T47D (cell line): Measurements from ENCODE around the gene CLEC4M.

Experiments used
- DNase-seq, 2 experiments: peaks; one replicate each; pipeline versions ENCODE4 v3.0.0 to v3.0.0-alpha.2; 2011 to 2012; ENCODE audit warnings: low read depth in 1 of 2, low spot score in 1 of 2
- JUND ChIP-seq: IDR thresholded peaks from 2 replicates; pipeline ENCODE4 v1.6.1; 2012; ENCODE audit warnings: low read depth
- in situ Hi-C: cut with HindIII; loops from 2 replicates; pipeline ENCODE4 v1.10.0; 2016; ENCODE audit warnings: low sequenced_read_pairs, low pct_unique_long_range_greater_than_20kb

The CLEC4M gene

DNA sequence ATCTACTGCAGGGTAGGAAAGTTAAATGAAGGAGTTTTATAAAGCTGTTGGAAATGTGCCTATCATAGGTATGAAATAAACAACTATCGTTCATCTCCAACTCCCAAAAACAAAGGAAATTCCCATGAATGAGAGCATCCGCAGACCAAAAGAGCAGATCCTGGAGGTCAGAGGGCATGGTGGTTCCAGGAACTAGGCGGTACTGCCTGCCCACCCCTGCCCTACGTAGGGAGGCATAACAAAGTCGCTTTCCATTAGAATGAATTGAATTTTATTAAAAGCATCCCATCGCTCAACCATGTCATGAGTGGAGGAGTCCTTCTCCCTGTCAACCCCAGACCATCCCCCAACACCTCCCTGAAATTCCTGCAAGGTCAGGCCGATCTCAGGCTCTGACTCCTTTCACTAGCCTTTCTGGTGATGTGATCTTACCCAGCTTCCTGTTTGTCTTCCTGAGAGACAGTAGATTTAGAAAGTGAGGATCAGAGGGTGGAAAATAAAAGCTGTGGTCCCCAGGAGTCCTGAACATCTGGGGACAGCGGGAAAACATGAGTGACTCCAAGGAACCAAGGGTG lies at the start of gene CLEC4M:
Gene CLEC4M, plus strand, starts transcription at position 525 of the 575 bp plus-strand sequence. Its CDS starts 24 bp downstream, at position 549.
- in situ Hi-C loops = no loop called here
- no peak for DNase-seq
- no peak for TF ChIP-seq JUND

DNA sequence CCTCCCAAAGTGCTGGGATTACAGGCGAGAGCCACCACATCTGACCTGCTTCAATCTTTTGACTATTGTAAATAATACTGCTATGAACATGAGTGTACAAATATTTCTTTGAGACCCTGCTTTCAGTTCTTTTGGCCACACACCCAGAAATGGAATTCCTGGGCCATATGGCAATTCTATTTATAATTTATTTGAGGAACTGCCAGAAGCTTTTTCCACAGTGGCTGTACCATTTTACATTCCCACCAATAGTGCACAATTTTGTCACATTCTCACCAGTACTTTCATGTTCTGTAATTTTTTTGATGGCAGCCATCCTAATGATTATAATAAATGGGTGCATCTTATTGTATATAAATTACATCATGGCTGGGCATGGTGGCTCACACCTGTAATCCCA lies 47.4 kb upstream of the CLEC4M start:
- no peak for DNase-seq
- no peak for TF ChIP-seq JUND
- in situ Hi-C loops = no loop called here

DNA sequence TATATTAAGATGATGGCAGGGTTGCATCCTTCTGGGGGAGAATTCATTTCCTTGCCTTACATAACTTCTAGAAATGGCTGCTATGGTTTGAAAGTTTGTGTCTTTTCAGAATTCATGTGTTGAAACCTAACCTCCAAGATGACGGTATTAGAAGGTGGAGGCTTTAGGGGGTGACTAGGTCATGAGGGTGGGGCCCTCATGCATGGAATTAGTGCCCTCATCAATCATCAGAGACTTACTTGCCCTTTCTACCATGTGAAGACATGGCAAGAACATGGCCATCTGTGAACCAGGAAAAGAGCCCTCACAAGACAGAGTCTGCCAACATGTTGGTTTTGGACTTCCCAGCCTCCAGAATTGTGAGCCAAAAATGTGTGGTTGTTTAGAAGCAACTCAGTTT lies 46.3 kb upstream of the CLEC4M start:
- no peak for DNase-seq
- in situ Hi-C loops = no loop called here
- no peak for TF ChIP-seq JUND

GRCh38 chr19:7718668-7719067 lies 44.4 kb upstream of the CLEC4M start:
- DNase-seq = no peak
- TF ChIP-seq JUND = no peak
- in situ Hi-C loops = no loop called here

DNA sequence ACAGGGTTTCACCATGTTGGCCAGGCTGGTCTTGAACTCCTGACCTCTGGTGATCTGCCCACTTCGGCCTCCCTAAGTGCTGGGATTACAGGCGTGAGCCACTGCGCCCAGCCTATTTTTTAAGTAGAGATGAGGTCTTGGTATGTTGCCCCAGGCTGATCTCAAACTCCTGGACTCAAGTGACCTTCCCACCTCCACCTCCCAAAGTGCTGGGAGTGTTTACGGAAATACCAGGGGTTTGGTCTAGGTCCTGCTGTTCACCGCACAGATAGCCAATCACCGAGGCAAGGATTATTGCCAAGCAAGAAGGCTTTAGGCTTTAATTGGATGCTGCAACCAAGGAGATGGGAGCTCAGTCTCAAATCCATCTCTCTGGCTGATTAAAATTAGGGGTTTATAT lies 42.7 kb upstream of the CLEC4M start:
- no peak for TF ChIP-seq JUND
- no peak for DNase-seq
- in situ Hi-C loops = no loop called here

DNA sequence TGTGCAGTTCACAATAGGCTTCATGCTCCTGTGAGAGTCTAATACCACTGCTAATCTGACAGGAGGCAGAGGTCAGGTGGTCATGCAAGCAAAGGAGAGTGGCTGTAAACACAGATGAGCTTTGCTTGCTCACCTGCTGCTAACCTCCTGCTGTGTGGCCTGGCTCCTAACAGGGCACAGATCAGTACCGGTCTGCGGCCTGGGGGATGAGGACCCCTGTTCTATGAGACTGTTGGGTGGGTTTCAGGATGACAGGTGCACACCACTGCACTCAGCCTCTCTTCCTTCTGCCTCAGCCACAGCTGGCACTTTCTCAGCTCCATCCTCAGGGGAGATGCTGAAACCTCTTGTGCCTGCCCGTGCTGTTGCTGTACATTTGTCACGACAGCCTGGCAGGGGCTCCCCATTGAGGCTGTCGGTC lies 40.8 kb upstream of the CLEC4M start:
- DNase-seq = no peak
- in situ Hi-C loops = no loop called here
- TF ChIP-seq JUND = no peak

- in situ Hi-C loops = no loop called here
- TF ChIP-seq JUND = no peak
- no peak for DNase-seq
These were observed 37.3 kb upstream of the CLEC4M start for GRCh38 chr19:7725791-7726190.

- TF ChIP-seq JUND = no peak
- no peak for DNase-seq
- in situ Hi-C loops = no loop called here
These were observed 33.8 kb upstream of the CLEC4M start for GRCh38 chr19:7729211-7729610.

DNA sequence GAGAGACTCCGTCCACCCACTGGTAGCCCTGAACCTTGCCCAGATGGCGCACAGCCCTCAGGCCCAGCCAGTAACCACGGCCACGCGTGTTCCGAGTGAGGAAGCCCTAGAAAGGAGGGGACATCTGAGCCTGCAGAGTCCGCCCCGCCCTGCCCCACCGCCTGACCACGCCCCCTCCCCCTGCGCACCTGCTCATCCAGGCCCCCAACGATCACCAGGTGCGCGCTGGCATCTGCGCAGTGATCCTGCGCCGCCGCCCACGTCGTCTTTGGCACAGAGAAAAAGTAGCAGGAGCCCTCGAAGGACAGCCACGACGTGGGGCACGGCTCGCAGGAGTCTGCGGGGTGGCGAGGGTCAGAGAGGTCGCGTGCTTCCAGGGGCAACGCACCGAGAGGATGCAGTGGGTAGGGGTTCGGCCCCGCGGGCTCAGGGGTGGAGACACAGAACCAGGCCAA lies 33.2 kb upstream of the CLEC4M start:
- no peak for DNase-seq
- in situ Hi-C loops = no loop called here
- no peak for TF ChIP-seq JUND

DNA sequence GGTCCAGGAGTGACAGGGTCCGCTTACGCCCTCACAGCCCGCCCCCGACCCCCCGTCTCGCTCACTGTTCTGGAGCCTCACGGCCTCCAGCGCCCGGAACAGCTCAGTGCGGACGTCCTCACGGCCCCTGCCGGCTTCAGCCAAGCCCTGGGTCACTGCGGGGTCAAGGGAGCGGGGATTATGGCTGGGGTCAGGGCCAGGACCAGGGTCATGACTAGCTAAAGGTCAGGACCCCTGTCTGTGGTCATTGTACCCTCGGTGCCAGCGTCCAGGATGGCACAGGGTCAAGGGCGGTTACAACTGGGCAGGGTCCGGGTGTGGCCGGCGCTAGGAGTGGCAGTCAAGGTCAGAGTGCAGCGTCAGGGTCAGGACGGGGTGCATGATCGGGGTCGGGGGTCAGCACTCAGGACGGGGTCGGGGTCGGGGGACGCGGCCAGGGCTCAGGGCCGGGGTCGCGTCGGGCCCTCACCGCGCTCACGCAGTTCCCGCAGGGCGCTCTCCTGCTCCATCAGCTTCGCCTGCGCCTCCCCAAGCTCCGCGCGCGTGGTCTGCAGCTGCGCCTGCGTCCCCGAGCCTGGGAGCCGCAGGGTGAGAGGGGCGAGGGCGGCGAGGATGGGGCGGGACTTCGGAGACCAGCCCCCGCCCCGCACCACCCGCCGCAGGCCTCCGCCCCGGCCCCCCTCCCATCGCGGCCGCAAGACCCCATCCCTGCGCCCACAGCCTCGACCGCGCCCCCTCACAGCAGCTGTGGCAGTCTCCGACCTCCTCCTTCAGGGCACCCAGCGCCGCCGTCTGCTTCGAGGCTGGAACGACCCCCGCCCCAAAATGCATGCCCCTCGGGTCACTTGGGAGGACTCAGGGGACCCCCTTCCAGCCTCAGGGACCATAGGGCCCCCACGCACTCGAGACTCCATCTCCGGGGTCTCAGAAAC lies 32.5 kb upstream of the CLEC4M start:
- no peak for TF ChIP-seq JUND
- in situ Hi-C loops = no loop called here
- DNase-seq = no peak

GRCh38 chr19:7731218-7731595 lies 31.8 kb upstream of the CLEC4M start:
- in situ Hi-C loops = no loop called here
- no peak for TF ChIP-seq JUND
- DNase-seq = no peak

GRCh38 chr19:7731615-7732014 lies 31.4 kb upstream of the CLEC4M start:
- DNase-seq = no peak

DNA sequence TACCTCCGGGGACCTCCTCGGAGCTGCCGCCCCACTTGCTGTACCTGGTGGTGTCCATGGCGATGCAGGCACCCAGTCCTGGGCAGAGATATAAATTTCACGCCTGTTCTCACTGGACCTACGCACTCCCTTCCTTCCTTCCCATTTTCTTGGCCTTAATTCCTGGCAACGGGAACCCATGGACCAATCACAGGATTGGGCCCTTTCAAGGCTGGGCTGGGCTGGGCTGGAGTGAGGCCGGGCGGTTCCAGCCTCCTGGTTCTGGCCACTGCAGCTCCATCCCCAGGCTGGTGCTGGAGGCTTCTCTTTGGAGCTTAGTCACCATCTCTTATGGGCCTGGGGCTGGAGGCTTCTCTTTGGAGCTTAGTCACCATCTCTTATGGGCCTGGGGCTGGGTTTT lies 31.0 kb upstream of the CLEC4M start, which contains the start of gene CLEC4G:
Gene CLEC4G, minus strand, starts transcription at position 66 of the 400 bp plus-strand sequence. Its CDS starts 8 bp downstream, at position 58.
- no peak for TF ChIP-seq JUND
- DNase-seq = no peak
- in situ Hi-C loops = no loop called here

More at GRCh38 chr19:7731615-7732014, 31.4 kb upstream of the CLEC4M start:
- in situ Hi-C loops = no loop called here
- TF ChIP-seq JUND = no peak
